ENCODE data around the gene PLEKHN1.
A peak's percentile ranks its signal among the peaks of the same experiment; 100 is the strongest.

PLEKHN1 gene

GRCh38 chr1:960363-961131, 5.7 kb upstream of the PLEKHN1 start, which contains the start of gene KLHL17:
KLHL17 (plus strand) TSS chr1:960584; CDS start chr1:960694, 110 bp downstream.
- POLR2A ChIA-PET = no interaction called here
- DNase-seq (ENCODE audit: extremely low spot score) = peak; percentile 89
- CTCF ChIA-PET = interaction anchor here (0.7 to 1.0 kb wide), 2 partner anchors 12 to 16 kb away, joined by 3 to 5 read pairs; no protein-coding TSS in a partner anchor
- no peak for TF ChIP-seq CTCF (IDR thresholded peaks at IDR 0.05; ENCODE audit: control extremely low read depth, extremely low read depth, low read depth, missing control alignments)

DNA sequence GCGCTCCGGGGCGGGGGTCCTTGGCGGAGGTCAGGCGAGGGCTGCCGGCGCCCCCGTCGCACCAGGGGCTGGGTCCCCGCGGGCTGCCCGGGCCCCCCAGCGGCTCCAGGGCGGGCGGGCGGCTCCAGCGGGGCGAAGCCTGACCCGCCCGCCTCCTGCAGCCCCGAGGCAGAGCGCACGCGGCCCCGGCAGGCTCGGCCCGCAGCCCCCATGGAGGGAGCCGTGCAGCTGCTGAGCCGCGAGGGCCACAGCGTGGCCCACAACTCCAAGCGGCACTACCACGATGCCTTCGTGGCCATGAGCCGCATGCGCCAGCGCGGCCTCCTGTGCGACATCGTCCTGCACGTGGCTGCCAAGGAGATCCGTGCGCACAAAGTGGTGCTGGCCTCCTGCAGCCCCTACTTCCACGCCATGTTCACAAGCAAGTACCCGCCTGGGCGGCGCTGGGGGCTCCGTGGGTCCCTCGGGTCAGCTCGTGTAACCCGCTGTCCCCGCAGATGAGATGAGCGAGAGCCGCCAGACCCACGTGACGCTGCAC, 5.1 kb upstream of the PLEKHN1 start:
- TF ChIP-seq CTCF (IDR thresholded peaks at IDR 0.05; ENCODE audit: control extremely low read depth, extremely low read depth, low read depth, missing control alignments) = no peak
- no peak for DNase-seq (ENCODE audit: extremely low spot score)
- ChIA-PET POLR2A (no interaction called here), CTCF (interaction anchor here (0.7 to 1.0 kb wide), 2 partner anchors 11 to 15 kb away, joined by 3 to 5 read pairs; no protein-coding TSS in a partner anchor)

GRCh38 chr1:962381-963300, 3.6 kb upstream of the PLEKHN1 start:
- POLR2A ChIA-PET = no interaction called here
- CTCF ChIA-PET = interaction anchor here (1.1 kb wide), 1 partner anchor 19 kb away, joined by 3 read pairs; the partner anchor contains the start of gene PERM1
- DNase-seq (ENCODE audit: extremely low spot score) = no peak
- TF ChIP-seq CTCF (IDR thresholded peaks at IDR 0.05; ENCODE audit: control extremely low read depth, extremely low read depth, low read depth, missing control alignments) = no peak

DNA sequence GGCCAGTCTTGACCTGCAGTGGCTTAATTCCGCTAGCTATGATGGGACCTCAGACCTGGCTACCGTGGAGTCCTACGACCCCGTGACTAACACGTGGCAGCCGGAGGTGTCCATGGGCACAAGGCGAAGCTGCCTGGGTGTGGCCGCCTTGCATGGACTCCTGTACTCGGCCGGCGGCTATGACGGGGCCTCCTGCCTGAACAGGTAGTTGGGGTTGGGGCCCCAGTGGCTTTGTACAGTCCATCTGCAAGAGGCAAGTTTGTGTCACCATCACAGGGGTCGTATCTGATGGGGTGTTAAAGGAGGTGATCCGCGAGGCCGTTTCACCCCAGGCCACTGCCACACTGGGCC, 3.0 kb upstream of the PLEKHN1 start:
- ChIA-PET CTCF (interaction anchor here (1.1 kb wide), 1 partner anchor 18 kb away, joined by 3 read pairs; the partner anchor contains the start of gene PERM1), POLR2A (interaction anchor here (1.1 kb wide), 1 partner anchor 13 kb away, joined by 3 read pairs; no protein-coding TSS in a partner anchor)
- no peak for TF ChIP-seq CTCF (IDR thresholded peaks at IDR 0.05; ENCODE audit: control extremely low read depth, extremely low read depth, low read depth, missing control alignments)
- no peak for DNase-seq (ENCODE audit: extremely low spot score)

GRCh38 chr1:963746-964525, 2.3 kb upstream of the PLEKHN1 start:
- no peak for DNase-seq (ENCODE audit: extremely low spot score)
- POLR2A ChIA-PET = interaction anchor here (1.1 kb wide), 1 partner anchor 12 kb away, joined by 3 read pairs; no protein-coding TSS in a partner anchor
- TF ChIP-seq CTCF (IDR thresholded peaks at IDR 0.05; ENCODE audit: control extremely low read depth, extremely low read depth, low read depth, missing control alignments) = no peak
- CTCF ChIA-PET = no interaction called here

Measured in GM10248 (cell line).